ENCODE data around the gene SASH1. TPM values are rescaled to one million over a fixed set of nuclear protein-coding genes. Genes with fewer than 3 reads are reported as not detected.

Gene SASH1
- total RNA-seq, 1 experiment from 2014 or later: 11.7 TPM

- intact Hi-C loops (cut with micrococcal nuclease): no loop called here
- peaks cover 0 to 5% of the 10 kb centered on the region in 2 experiments; a peak in 1 of 4 replicates for H3K4me1 ChIP-seq (ENCODE audit: control insufficient read depth in 1 of 2, insufficient read depth in 2 of 2, low read length in 2 of 2)
- no peaks in the 10 kb centered on the region for H3K9me2 ChIP-seq (ENCODE audit: insufficient read depth)
- no peak overlapping the region for H3K4me3 ChIP-seq (replicated peaks in 1 of 2; ENCODE audit: low read depth in 1 of 2, low read length in 2 of 2)
- H4K20me1 ChIP-seq (ENCODE audit: insufficient read depth): no peaks in the 10 kb centered on the region
- no peaks in the 10 kb centered on the region for H3K36me3 ChIP-seq (ENCODE audit: control insufficient read depth in 1 of 2, insufficient read depth in 2 of 2, low read length in 2 of 2)
- ATAC-seq (no peak), DNase-seq (ENCODE audit: low read depth, low spot score) (no peak)
- H3K27me3 ChIP-seq (ENCODE audit: insufficient read depth, low read length): no peaks in the 10 kb centered on the region
- BruUV-seq (replicated peaks): no TSS peak
- no peak overlapping the region for H3K9ac ChIP-seq (ENCODE audit: low read length)
- POLR2A ChIA-PET: no interaction called here
- no peak for TF ChIP-seq SP1 (IDR thresholded peaks at IDR 0.05; ENCODE audit: low read depth)
- no peak for TF ChIP-seq EZH2phosphoT487 (IDR thresholded peaks at IDR 0.05; ENCODE audit: borderline replicate concordance)
- no peak for TF ChIP-seq RAD21 (IDR thresholded peaks at IDR 0.05; ENCODE audit: low read depth)
- TF ChIP-seq, protein P1, sequence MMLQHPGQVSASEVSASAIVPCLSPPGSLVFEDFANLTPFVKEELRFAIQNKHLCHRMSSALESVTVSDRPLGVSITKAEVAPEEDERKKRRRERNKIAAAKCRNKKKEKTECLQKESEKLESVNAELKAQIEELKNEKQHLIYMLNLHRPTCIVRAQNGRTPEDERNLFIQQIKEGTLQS (IDR thresholded peaks at IDR 0.05): no peak
- TF ChIP-seq FOSL1 (IDR thresholded peaks at IDR 0.05; ENCODE audit: low read depth): no peak
- no peak for TF ChIP-seq TCF7L2 (IDR thresholded peaks at IDR 0.05; ENCODE audit: borderline replicate concordance, extremely low read depth, insufficient read depth, insufficient read length)
- no peak for TF ChIP-seq YY1 (IDR thresholded peaks at IDR 0.05; ENCODE audit: extremely low read depth, insufficient replicate concordance, low read depth, low read length)
- TF ChIP-seq, protein P2, sequence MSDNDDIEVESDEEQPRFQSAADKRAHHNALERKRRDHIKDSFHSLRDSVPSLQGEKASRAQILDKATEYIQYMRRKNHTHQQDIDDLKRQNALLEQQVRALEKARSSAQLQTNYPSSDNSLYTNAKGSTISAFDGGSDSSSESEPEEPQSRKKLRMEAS (IDR thresholded peaks at IDR 0.05): no peak
- no peak for TF ChIP-seq EZH2 (IDR thresholded peaks at IDR 0.05)
- no peak for TF ChIP-seq EGR1 (IDR thresholded peaks at IDR 0.05; ENCODE audit: low read depth)
- H3K4me2 ChIP-seq (ENCODE audit: low read length): no peak overlapping the region
- H2AFZ ChIP-seq (ENCODE audit: low read depth, low read length, poor library complexity, severe bottlenecking): no peak overlapping the region
- H3K27ac ChIP-seq (ENCODE audit: low read depth, low read length): no peak overlapping the region
- no peaks in the 10 kb centered on the region for H3K9me3 ChIP-seq (ENCODE audit: control insufficient read depth in 1 of 2, insufficient read depth in 1 of 2, low read depth in 1 of 2, low read length in 2 of 2)
- H3K79me2 ChIP-seq (ENCODE audit: insufficient read depth, low read length): no peaks in the 10 kb centered on the region
- CTCF ChIA-PET: interaction anchor here (1.4 kb wide), 2 partner anchors 29 to 351 kb away, joined by 4 to 5 read pairs; no protein-coding TSS in a partner anchor
- RAD21 ChIA-PET (ENCODE audit: low non-redundant PET in 1 of 2, low total read pairs in 2 of 2, uncharacterized antibody in 2 of 2, unreplicated experiment in 2 of 2): no interaction called here
Observed at GRCh38 chr6:148530976-148531375, 188.3 kb downstream of the SASH1 start.

DNA sequence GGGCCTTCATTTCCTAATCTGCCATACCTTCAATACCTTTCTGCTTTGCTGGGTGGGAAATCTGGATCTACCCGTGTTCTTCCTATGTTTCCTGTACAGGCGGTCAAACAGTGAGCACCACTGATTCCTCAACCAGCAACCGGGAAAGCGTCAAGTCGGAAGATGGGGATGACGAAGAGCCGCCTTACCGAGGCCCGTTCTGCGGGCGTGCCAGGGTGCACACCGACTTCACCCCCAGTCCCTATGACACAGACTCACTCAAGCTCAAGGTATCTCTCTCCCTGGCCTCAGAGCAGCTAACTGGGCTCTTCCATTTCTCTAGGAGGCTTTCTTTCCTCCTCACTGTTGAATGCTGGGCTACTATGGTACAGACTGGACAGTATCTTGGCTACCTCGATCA is 190.1 kb downstream of the SASH1 start:
- CTCF ChIA-PET: no interaction called here
- Histone ChIP-seq H3K79me2 (ENCODE audit: insufficient read depth, low read length) (no peaks in the 10 kb centered on the region), H3K27me3 (ENCODE audit: insufficient read depth, low read length) (no peaks in the 10 kb centered on the region), H3K27ac (ENCODE audit: low read depth, low read length) (no peak overlapping the region), H3K4me2 (ENCODE audit: low read length) (no peak overlapping the region), H3K4me1 (ENCODE audit: control insufficient read depth in 1 of 2, insufficient read depth in 2 of 2, low read length in 2 of 2) (peaks cover 0 to 5% of the 10 kb centered on the region in 2 experiments; a peak in 1 of 4 replicates), H3K36me3 (ENCODE audit: control insufficient read depth in 1 of 2, insufficient read depth in 2 of 2, low read length in 2 of 2) (no peaks in the 10 kb centered on the region), H2AFZ (ENCODE audit: low read depth, low read length, poor library complexity, severe bottlenecking) (no peak overlapping the region), H3K9ac (ENCODE audit: low read length) (no peak overlapping the region), H4K20me1 (ENCODE audit: insufficient read depth) (no peaks in the 10 kb centered on the region), H3K9me2 (ENCODE audit: insufficient read depth) (no peaks in the 10 kb centered on the region), H3K4me3 (replicated peaks in 1 of 2; ENCODE audit: low read depth in 1 of 2, low read length in 2 of 2) (no peak overlapping the region), H3K9me3 (ENCODE audit: control insufficient read depth in 1 of 2, insufficient read depth in 1 of 2, low read depth in 1 of 2, low read length in 2 of 2) (no peaks in the 10 kb centered on the region)
- RAD21 ChIA-PET (ENCODE audit: low non-redundant PET in 1 of 2, low total read pairs in 2 of 2, uncharacterized antibody in 2 of 2, unreplicated experiment in 2 of 2): no interaction called here
- DNase-seq (ENCODE audit: low read depth, low spot score): no peak
- intact Hi-C loops (cut with micrococcal nuclease): no loop called here
- ATAC-seq: no peak
- POLR2A ChIA-PET: no interaction called here
- no TSS peak for BruUV-seq (replicated peaks)
- no peak for TF ChIP-seq POLR2A (IDR thresholded peaks at IDR 0.05; ENCODE audit: borderline replicate concordance, extremely low read depth, insufficient read depth, insufficient read length)
- TF ChIP-seq, protein P2 (IDR thresholded peaks at IDR 0.05): no peak
- TF ChIP-seq SRF (IDR thresholded peaks at IDR 0.05; ENCODE audit: low read depth): no peak
- TF ChIP-seq FOSL1 (IDR thresholded peaks at IDR 0.05; ENCODE audit: low read depth): no peak
- TF ChIP-seq CEBPB (IDR thresholded peaks at IDR 0.05; ENCODE audit: low read depth): no peak
- TF ChIP-seq EGR1 (IDR thresholded peaks at IDR 0.05; ENCODE audit: low read depth): no peak
- no peak for TF ChIP-seq ELF1 (IDR thresholded peaks at IDR 0.05; ENCODE audit: borderline replicate concordance, low read depth)
- TF ChIP-seq, protein P1 (IDR thresholded peaks at IDR 0.05): no peak
- TF ChIP-seq YY1 (IDR thresholded peaks at IDR 0.05; ENCODE audit: extremely low read depth, insufficient replicate concordance, low read depth, low read length): no peak
- TF ChIP-seq POLR2AphosphoS5 (IDR thresholded peaks at IDR 0.05; ENCODE audit: low read depth, low read length): no peak
- TF ChIP-seq EZH2phosphoT487 (IDR thresholded peaks at IDR 0.05; ENCODE audit: borderline replicate concordance): no peak
- TF ChIP-seq ZNF274 (IDR thresholded peaks at IDR 0.05; ENCODE audit: low read depth, low read length): no peak
- no peak for TF ChIP-seq RAD21 (IDR thresholded peaks at IDR 0.05; ENCODE audit: low read depth)
- no peak for TF ChIP-seq ZFX (IDR thresholded peaks at IDR 0.05)
